A172 (cell line): ENCODE data around the gene ZNF70. TPM values are rescaled to one million over a fixed set of nuclear protein-coding genes. Genes with fewer than 3 reads are reported as not detected.
A peak's percentile ranks its signal among the peaks of the same experiment; 100 is the strongest.

Experiments used
- DNase-seq: peaks from one replicate; pipeline ENCODE4 v3.0.0-alpha.2; 2015; ENCODE audit warnings: low spot score
- total RNA-seq: library from RNA; depleted of rRNA; stranded (reverse); fragments of >200 nt; shearing (Covaris generic); gene quantifications from 2 replicates; pipeline ENCODE4 v1.2.3, GENCODE V29; 2014

ZNF70 gene
- total RNA-seq, 1 experiment from 2014 or later = 1.7 TPM

DNA sequence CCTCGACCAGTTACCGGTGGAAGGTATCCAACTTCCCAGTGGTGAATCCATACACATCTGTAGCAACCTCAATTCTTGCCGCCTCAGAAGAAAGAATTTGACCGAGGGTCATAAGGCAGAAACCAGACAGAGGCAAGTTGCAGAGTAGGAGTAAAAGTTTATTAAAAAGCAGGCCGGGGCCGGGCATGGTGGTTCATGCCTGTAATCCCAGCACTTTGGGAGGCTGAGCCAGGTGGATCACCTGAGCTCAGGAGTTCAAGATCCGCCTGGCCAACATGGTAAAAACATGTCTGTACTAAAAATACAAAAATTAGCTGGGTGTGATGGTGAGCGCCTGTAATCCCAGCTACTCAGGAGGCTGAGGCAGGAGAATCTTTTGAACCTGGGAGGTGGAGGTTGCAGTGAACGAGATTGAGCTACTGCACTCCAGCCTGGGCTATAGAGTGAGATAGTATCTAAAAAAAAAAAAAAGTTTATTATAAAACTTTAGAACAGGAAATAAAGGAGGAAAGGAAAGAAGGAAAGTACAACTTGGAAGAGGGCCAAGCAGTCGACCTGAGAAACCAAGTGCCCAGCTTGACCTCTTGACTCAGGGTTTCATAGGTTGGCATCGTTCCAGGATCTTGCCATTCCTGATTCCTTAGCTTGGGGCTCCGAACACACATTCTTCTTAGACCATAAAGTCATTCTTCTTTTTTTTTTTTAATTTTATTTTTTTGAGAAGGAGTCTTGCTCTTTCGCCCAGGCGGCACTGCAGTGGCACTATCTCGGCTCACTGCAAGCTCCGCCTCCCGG lies 32.3 kb downstream of the ZNF70 start:
- DNase-seq = no peak

DNA sequence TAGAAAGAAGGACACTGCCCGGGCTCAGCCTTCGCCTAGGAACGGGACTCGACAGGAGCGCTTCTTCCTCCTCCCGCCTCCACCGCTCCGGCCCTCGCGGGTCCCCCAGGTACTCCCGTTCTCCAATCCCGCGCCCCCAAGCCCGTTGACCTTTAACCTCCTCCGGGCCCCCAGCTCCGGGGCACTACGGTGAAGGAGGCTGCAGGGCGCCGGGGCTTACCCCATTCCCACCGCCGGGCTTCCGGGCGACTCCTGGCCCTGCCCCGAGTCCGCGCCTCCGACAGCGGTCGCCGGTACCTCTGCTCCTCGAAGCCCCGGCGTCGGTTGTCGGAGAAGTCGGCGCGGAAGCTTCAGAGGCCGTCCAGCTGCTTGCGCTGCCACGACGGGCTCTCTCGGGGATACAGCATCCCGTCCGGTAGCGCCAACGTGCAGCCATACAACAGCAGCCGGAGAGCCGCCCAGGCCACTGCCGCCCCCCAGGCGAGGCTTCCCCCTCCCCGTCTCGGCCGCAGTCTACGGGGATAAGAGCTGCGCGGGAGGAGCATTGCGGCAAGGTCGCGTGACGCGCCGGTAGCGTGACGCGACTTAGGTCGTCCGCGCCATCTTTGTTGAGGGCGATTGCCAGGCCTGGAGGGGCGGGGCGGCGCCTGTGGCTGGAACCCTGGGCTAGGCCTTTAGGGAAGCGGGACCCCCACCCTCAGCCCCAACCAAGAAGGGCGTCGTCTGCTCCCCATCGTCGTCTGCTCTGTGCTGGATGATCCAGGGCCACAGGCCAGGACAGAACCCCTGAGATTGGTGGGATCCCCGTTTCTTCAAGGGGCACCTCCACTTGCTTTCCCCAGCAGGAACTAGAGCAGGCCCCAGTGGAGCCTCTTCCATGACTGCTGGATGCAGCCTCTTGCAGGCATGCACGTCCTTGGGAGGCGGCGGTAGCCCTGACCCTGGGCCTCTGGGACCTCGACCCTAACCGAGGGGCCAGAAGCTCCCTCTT lies 33.8 kb downstream of the ZNF70 start:
- peak; percentile 48 for DNase-seq

DNA sequence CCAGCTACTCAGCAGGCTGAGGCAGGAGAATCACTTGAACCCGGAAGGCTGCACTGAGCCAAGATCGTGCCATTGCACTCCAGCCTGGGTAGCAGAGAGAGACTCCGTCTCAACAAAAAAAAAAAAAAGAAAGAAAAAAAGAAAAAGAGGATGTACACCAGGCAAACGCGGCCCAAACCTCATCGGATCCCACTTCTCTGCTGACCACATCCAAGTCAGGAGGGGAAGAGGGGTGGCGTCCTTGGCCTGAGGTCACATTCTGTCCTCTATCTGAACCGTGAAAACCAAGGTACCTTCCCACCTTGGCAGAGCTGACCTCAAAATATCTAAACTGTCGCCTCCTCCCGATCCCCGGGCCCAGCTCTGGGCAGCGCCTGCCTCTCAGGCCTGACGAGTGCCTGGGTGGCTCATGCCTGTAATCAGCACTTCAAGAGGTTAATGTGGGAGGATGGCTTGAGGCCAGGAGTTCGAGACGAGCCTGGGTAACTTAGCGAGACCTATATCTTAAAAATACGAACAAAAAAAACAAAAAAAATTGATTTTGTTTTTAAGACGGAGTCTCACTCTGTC lies 35.0 kb downstream of the ZNF70 start:
- DNase-seq = no peak

DNA sequence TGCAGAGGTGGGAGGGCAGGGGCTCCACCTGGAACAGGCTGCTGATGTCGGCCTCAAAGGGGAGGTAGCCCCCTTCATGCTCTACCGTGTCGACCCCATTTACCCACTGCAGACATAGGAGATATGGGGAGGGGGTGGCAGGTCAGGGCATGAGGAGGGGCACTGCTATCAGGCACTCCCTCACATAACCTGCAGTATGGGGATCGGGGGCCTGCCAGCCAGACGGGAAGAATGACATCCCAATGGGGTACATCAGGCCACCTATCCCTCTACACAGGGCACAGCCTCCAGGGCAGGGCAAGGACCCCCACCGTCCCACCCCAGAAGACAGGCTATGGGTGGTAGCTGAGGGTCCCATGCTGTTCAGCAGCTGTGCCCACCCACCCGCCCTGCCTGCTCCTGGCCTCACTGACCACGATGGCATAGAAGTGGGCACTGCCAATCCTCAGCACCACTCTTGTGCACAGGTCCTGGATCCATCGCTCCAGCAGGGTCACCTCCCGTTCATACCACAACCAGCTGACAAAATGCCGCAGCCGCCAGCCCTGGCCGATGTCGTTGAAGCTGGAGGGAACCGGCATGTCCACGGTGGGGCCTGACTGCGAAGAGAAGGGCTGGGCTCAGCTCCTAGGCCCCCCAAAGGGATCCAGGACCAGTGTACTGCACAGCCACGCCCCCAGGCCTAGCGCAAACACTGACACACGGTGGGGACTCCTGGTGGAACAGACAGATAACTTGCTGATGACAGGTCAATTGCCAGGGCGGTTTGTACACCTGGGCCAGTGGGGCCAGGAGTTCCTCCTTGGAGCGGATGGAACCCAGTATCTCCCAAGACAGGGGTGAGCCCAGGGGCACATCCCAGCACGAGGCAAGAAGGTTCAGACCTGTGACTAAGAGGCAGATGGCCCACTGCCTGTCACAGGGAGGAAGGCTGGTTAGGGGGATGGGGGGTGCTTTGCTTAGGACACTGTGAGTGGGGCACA lies 36.0 kb downstream of the ZNF70 start:
- no peak for DNase-seq

DNA sequence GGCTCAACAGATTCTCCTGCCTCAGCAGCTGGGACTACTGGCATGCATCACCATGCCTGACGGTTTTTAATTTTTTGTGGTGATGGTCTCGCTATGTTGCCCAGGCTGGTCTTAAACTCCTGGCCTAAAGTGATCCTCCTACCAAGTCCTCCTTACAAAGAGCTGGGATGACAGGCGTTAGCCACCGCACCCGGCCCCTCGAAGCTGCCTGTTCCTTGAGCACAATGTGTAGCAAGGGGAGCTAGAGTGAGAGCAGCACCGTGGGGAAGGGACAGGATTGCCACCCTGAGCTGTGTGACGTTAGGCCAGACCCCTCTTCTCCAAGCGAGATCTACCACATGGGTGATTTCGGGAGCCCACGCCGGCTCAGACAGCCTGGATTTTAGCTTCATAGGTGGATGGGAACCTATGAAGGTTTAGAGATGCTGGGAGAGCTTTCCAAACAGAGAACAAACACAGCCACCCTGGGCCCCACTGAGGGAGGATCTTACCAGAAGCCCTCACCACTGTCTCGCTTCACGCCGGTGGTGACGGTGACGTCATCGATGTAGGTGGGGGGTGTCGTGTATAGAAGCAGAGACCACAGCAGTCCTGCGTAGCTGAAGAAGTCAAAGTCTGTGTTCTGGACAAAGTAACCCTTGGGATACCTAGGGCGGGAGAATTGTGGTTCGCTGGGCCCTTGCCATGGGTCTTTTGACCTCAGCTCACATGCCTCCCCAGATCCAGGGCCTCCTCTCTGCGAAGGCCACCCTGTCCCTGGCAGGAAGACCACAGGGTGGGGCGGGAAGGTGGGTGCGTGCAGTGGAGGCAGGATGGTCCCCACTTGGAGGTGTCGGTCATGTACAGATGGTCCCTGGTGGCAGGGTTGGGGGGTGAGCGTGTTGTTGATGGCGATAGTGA lies 37.0 kb downstream of the ZNF70 start:
- no peak for DNase-seq

DNA sequence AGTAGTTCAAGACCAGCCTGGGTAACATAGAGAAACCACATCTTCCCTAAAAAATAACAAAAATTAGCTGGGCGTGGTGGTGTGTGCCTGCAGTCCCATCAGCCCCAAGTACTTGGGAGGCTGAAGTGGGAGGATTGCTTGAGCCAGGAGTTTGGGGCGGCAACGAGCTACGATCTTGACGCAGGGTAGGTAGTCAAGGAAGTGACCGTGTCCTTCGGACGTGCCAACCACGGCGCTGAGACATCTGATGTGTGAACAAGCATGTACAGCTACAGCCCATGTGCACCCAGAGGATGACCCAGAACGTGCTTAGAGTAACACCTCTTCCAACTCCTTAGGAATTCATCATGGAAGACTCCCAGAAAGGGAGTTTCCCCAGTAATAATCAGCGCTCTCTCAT lies 38.7 kb downstream of the ZNF70 start:
- no peak for DNase-seq

DNA sequence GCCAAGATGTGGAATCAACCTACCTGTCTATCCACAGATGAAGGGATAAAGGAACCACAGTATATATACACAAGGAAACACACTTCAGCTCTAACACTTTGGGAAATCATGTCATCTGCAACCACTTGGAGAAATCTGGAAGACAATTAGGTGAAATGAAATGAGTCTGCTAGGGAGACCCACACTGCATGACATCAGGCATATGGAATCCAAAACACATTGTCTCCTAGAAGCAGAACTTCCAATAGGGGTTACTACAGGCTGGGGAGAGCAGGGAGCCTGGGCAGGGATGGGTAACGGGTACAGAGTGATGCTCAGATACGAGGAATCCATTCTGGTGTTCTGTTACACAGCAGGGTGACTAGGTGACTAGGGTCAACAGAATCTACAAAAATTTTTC lies 41.8 kb downstream of the ZNF70 start:
- no peak for DNase-seq

DNA sequence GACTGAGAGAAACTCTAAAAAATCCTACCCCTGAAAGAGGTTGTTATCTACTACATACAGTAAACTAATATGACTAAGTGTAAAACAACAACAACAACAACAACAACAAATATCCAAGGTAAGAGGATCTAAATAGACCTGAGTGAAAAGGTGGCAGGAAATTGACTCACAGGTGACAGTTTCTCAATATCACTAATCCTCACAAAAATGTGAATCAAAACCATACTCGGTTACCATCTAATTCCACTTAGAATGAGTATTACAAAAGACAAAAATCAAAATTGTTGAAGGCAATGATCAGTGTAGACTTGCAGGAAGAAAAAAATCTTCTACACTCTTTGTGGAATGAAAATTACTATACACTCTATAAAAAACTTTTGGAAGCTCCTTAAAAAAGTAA lies 42.6 kb downstream of the ZNF70 start:
- DNase-seq = no peak

DNA sequence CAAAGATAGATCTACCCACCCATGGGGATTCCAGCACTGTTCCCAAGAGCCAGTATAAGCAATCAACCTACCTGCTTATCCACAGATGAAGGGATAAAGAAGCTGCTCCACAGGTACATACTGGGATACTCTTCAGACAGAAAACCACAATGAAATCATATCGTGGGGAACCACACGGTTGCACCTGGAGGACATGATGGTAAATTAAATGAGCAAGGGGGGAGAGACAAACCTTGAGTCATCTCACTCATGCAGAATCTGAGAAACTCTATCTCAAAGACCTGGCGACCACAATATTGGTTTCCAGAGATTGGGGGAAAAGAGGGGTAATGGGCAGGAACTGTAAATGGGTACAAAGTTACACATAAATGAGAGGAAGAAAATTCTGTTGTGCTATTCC lies 45.6 kb downstream of the ZNF70 start:
- no peak for DNase-seq

DNA sequence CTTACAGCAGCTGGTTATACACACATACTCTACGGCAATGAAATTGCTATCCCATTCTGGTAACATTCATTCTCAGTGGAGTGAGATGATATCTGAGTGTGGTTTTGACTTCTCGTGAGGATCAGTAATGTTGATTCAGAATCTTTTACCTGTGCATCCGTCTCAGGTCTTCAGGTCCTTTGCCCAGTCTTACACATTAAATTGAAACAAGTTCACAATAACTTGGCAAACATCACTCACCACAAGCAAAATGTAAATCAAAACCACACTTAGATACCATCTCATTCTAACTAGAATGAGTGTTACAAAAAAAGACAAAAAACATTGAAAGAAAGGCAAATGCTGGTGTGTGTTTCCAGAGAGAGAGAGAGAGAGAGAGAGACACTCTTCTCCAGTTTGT lies 46.1 kb downstream of the ZNF70 start:
- no peak for DNase-seq

DNA sequence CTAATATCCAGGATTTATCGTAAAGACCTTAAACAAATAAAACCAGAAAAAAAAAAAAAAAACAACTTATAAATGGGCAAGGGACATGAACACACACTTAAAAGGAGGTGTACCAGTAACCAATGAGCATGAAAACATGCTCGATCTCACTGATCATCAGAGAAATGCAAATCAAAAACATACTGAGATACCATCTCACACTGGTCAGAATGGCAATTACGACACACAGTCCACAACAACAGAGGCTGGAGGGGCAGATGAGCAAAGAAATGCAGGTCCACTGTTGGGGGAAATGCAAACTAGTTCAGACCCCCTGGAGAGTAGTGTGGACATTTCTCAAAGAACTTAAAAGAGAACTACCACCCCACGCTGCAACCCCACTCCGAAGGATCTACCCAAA lies 46.9 kb downstream of the ZNF70 start:
- DNase-seq = no peak

DNA sequence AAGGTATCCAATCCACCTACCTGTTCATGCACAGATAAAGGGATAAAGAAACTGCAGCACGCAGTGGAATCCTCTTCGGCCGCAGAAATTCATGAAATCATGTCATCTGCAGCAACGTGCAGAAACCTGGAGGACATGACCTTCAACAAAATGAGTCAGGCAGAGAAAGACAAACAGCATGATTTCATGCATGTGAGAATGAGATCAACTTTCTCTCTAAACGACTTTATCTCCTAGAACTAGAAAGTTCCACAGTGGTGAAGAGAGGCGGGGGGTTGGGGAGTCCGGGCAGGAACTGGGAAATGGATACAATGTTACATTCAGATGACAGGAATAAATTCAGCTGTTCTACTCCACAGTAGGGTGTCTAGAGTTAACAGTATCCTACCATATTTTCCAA lies 50.2 kb downstream of the ZNF70 start:
- DNase-seq = no peak

DNA sequence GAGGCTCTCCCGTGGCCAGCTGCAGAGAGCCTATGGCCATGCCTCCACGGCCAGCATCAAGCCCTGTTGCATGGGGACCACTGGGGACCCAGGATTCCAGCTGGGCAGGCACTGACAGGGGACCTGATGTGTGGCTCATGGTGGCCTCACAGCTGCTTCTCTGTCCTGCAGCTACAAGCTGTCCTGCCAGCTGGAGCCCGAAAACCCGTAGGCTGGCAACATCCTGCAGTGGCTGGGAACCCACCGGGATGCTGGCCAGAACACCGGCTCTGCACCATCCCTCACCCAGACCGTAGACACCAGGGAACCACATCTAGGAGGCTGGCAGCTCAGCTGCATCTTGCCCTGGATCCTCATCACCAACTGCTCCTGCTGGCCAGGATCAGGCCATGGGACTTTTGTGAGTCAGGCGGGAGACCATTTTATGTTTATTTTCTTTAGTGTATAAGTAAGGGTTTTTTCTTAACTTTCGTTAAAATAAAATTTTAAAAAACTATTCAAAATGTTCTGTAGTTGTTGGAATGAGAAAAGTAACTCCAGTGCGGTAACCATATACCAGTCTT lies 52.2 kb downstream of the ZNF70 start:
- no peak for DNase-seq

DNA sequence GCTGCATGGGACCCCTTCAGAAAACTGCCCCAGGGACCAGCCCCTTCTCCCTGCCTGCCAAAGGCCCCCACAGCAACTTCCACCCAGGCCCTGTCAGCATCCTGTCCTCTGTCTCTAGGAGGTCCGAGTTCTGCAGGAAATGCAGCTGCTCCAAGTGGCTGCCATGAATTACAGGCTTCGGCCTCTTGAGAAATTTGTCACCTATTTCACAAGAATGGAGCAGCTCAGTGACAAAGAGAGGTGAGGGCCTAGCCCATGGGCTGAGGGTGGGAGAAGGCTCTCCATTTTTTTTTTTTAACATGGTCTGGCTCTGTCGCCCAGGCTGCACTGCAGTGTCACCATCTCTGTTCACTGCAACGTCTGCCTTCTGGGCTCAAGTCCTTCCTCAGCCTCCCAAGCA lies 52.8 kb downstream of the ZNF70 start:
- DNase-seq = no peak

DNA sequence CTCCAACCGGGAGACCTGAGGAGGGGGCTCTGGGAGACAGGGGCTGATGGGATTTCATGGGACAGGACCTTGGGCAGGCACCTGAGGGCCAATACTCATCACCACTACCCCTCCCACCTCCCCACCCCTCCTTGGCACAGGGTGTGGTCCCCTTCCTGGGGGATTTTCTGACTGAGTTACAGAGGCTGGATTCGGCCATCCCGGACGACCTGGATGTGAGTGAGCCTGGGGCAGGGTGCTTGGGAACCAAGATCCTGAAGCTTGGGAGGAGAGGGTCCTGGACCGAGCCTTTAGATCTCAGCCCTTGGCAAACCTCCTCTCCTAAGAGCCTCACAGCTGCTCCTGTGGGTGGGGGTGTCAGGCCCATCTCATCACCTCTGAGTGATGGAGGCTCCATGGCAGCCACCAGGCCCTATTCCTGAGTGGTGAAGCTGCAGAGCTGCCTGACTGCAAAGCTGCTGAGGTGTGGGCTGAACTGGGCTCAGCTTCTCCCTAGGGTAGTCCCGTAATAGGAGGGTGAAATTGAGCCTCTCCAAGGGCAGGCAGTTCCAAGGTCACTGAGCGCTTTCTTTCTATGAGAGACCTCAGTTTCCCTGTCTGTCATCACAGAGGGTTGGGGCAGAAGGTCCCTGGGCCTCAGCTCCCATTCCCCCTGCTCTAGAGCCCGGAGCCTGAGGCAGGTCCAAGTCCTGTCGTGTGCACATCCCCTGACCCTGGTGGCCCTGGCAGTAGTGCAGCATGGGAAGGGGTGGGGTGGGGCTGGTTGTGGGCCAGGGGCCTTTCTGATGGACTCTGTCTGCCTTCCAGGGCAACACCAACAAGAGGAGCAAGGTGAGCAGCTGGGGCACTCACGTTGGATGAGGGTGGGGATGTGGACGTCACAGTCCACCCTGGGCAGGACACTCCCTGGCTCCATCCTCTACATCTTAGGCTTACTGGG lies 53.6 kb downstream of the ZNF70 start:
- no peak for DNase-seq

DNA sequence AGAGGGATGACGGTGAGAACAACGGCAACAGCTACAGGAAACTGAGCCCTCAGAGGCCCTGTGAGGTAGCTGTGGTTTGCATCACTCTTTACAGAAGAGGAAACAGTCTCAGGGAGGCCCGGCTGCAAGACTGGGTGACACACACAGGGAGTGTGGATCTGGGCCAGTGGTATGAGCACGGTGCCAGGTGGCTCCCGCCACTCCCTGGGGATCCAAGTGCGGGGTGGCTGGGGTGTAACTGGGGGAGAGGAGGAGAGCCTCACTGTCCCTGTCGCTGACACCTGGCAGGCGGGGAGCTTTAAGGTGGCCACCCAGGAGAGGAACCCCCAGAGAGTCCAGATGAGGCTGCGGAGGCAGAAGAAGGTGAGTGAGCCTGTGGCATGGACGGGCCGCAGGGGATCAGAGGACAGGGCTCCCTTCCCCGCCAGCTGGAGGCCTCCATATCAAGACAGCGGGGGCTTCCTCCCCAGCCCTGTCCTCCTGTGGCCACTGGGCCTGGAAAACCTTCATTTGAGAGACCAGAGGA lies 54.5 kb downstream of the ZNF70 start:
- DNase-seq = no peak

DNA sequence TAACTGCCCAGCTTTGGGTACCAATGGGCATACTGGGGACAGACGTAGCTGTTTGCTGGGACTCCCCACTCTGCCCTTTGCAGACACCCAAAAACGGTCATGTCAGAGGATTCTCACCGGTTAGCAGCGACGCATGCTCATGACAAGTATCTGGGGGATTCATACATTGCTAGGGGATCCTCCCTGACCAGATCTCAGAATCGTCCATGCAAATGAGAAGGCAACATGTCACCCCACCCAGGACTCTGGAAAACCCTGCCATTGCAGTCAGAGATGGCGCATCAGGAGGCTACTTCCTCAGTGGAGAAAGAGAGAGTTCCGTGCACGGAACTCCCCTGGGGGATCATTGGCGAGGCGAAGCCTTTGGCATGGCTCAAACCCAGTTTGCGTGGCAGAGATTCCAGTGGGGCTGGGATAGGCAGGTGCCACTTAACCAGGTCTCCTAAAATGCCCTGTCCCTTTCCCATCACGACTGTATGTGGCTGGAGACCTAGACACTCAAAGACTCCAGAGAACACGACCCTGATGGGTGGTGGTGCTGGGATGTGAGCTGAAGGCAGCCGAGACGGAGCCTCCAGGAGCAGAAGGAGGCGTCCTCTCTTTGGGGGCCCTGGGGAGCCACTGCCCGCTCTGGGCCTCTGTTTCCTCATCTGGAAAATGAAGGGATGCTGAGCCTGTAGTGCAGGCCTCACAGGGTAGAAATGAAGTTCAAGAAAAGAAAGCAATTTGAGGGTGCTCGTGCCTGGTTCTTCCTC lies 55.2 kb downstream of the ZNF70 start:
- DNase-seq = no peak

DNA sequence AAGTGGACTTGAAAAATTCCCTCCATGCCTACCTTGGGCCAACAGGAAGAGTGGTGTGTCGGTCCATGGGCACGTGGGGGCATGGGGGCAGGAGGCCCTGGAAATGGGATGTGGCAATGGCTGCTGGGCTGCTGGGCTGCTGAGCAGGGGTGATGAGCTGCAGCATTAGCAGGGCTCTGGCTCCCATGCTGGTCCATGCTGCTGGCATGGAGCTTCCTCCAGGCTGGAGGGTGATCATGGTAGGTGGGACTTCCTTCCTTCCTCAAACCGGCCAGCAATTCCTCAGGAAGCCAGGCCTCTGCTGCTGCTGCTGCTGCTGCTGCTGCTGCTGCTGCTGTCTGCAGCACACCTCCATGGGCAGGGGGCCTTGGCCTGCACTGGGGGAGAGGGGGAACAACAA lies 55.8 kb downstream of the ZNF70 start:
- no peak for DNase-seq
